ENCODE data around the gene KRTAP13-2. TPM values are rescaled to one million over a fixed set of nuclear protein-coding genes. Genes with fewer than 3 reads are reported as not detected.

The KRTAP13-2 gene
- total RNA-seq, 2 donors from 2014 or later, result not detected

GRCh38 chr21:30329203-30329875 lies 42.7 kb downstream of the KRTAP13-2 start:
- no peak for DNase-seq (ENCODE audit: low spot score)
- TF ChIP-seq POLR2A (IDR thresholded peaks at IDR 0.05), result no peak
- no peak for TF ChIP-seq POLR2AphosphoS5 (IDR thresholded peaks at IDR 0.05)
- TF ChIP-seq CTCF (IDR thresholded peaks at IDR 0.05), result no peak
- intact Hi-C loops (cut with DNase I), result no loop called here
- no peaks in the 10 kb centered on the region for H3K27me3 ChIP-seq (replicated peaks; ENCODE audit: insufficient read depth)
- no peak overlapping the region for H3K27ac ChIP-seq
- H3K4me3 ChIP-seq, result no peak overlapping the region
- no peaks in the 10 kb centered on the region for H3K36me3 ChIP-seq
- no peaks in the 10 kb centered on the region for H3K4me1 ChIP-seq (replicated peaks)
- 89% methylated on average over 4 of the region's 4 CpGs for WGBS
- no peaks in the 10 kb centered on the region for H3K9me3 ChIP-seq

- intact Hi-C loops (cut with DNase I), result no loop called here
Observed at GRCh38 chr21:30326390-30326789, 45.7 kb downstream of the KRTAP13-2 start.

More at GRCh38 chr21:30326390-30326789, 45.7 kb downstream of the KRTAP13-2 start:
- Histone ChIP-seq H3K4me1 (replicated peaks) (no peaks in the 10 kb centered on the region), H3K27me3 (replicated peaks; ENCODE audit: insufficient read depth) (no peaks in the 10 kb centered on the region), H3K4me3 (no peak overlapping the region), H3K9me3 (no peaks in the 10 kb centered on the region), H3K36me3 (no peaks in the 10 kb centered on the region), H3K27ac (no peak overlapping the region)
- DNase-seq (ENCODE audit: low spot score), result no peak
- TF ChIP-seq CTCF (IDR thresholded peaks at IDR 0.05), result no peak
- TF ChIP-seq POLR2AphosphoS5 (IDR thresholded peaks at IDR 0.05), result no peak
- no peak for TF ChIP-seq POLR2A (IDR thresholded peaks at IDR 0.05)

Small RNA genes within 50 kb of the gene (microRNA-seq; reads per million reads assigned to microRNA genes)
- gene MIR4327, result not detected

Small RNA genes within 50 kb of the gene (small RNA-seq; reads per million reads assigned to genes)
- 0 reads per million in 2 donors for gene KRTAP23-1
- gene MIR4327, result 0 reads per million in 2 donors

Other genes starting within 250 kb of the KRTAP13-2 start
- not detected for gene CLDN17, start 205.5 kb downstream of the KRTAP13-2 start, total RNA-seq
- 10 to 100 TPM in 1 of 2 donors, 1 to 10 TPM in 1; 6.9 to 16.7 TPM for gene CLDN8, start 156.2 kb downstream of the KRTAP13-2 start, total RNA-seq
- gene KRTAP24-1, start 89.3 kb downstream of the KRTAP13-2 start, total RNA-seq, result not detected
- gene KRTAP25-1, start 82.8 kb downstream of the KRTAP13-2 start, total RNA-seq, result not detected
- not detected for gene KRTAP26-1, start 52.0 kb downstream of the KRTAP13-2 start, total RNA-seq
- gene KRTAP27-1, start 34.6 kb downstream of the KRTAP13-2 start, total RNA-seq, result not detected
- not detected for gene KRTAP23-1, start 23.7 kb downstream of the KRTAP13-2 start, total RNA-seq
- not detected for gene KRTAP13-1, start 23.8 kb upstream of the KRTAP13-2 start, total RNA-seq
- gene KRTAP13-3, start 53.7 kb upstream of the KRTAP13-2 start, total RNA-seq, result not detected
- not detected for gene KRTAP13-4, start 57.9 kb upstream of the KRTAP13-2 start, total RNA-seq
- not detected for gene KRTAP15-1, start 68.0 kb upstream of the KRTAP13-2 start, total RNA-seq
- not detected for gene KRTAP19-1, start 108.1 kb upstream of the KRTAP13-2 start, total RNA-seq
- gene KRTAP19-2, start 115.2 kb upstream of the KRTAP13-2 start, total RNA-seq, result not detected
- not detected for gene KRTAP19-3, start 119.7 kb upstream of the KRTAP13-2 start, total RNA-seq
- gene KRTAP19-4, start 124.9 kb upstream of the KRTAP13-2 start, total RNA-seq, result not detected
- gene KRTAP19-5, start 129.9 kb upstream of the KRTAP13-2 start, total RNA-seq, result not detected
- gene KRTAP19-6, start 169.6 kb upstream of the KRTAP13-2 start, total RNA-seq, result not detected
- not detected for gene KRTAP19-7, start 189.0 kb upstream of the KRTAP13-2 start, total RNA-seq
- gene KRTAP22-2, start 218.1 kb upstream of the KRTAP13-2 start, total RNA-seq, result not detected
- not detected for gene KRTAP6-3, start 220.2 kb upstream of the KRTAP13-2 start, total RNA-seq
- gene KRTAP6-2, start 226.6 kb upstream of the KRTAP13-2 start, total RNA-seq, result not detected
- not detected for gene KRTAP22-1, start 228.8 kb upstream of the KRTAP13-2 start, total RNA-seq
- gene KRTAP6-1, start 241.7 kb upstream of the KRTAP13-2 start, total RNA-seq, result not detected
- gene KRTAP20-1, start 244.2 kb upstream of the KRTAP13-2 start, total RNA-seq, result not detected
- not detected for gene KRTAP20-4, start 248.4 kb upstream of the KRTAP13-2 start, total RNA-seq

Data from prostate gland (tissue), 2 donors.